RWPE2 (cell line): Measurements from ENCODE around the gene TMEM145.

Experiments
- ATAC-seq: fragments of 200-7000 bp; cut with Tn5 transposase; 3 replicates; pipeline ENCODE4 v1.9.1; 2021; ENCODE audit warnings: low read depth
- DNase-seq: peaks from one replicate; pipeline ENCODE4 v3.0.0-alpha.2; 2020; ENCODE audit warnings: low spot score
- H3K27ac ChIP-seq: fragments of 450-650 bp; 2 replicates; pipeline ENCODE4 v1.5.1; 2017; ENCODE audit warnings: mild to moderate bottlenecking; ENCODE audit not compliant: poor library complexity, severe bottlenecking
- H3K27me3 ChIP-seq: fragments of 250-450 bp; sonication (Bioruptor Pico); 2 replicates; pipeline ENCODE4 v1.5.1; 2021; ENCODE audit warnings: mild to moderate bottlenecking, moderate library complexity; ENCODE audit not compliant: insufficient read depth, poor library complexity, severe bottlenecking
- H3K36me3 ChIP-seq: fragments of 250-450 bp; sonication (Bioruptor Pico); 2 replicates; pipeline ENCODE4 v1.5.1; 2020; ENCODE audit warnings: low read depth, mild to moderate bottlenecking, moderate library complexity
- H3K4me1 ChIP-seq: fragments of 250-450 bp; sonication (Bioruptor Pico); 2 replicates; pipeline ENCODE4 v1.5.1; 2021; ENCODE audit warnings: mild to moderate bottlenecking, moderate library complexity; ENCODE audit not compliant: insufficient read depth, poor library complexity, severe bottlenecking
- H3K4me3 ChIP-seq: fragments of 250-450 bp; sonication (Bioruptor Pico); 2 replicates; pipeline ENCODE4 v1.5.1; 2021; ENCODE audit warnings: mild to moderate bottlenecking, moderate library complexity; ENCODE audit not compliant: severe bottlenecking
- H3K9me3 ChIP-seq: fragments of 250-450 bp; sonication (Bioruptor Pico); 2 replicates; pipeline ENCODE4 v1.5.1; 2021; ENCODE audit warnings: mild to moderate bottlenecking, moderate library complexity; ENCODE audit not compliant: severe bottlenecking
- CTCF ChIP-seq: fragments of 450-650 bp; IDR thresholded peaks from one replicate; pipeline ENCODE4 v1.5.1; 2017; ENCODE audit warnings: mild to moderate bottlenecking, moderate library complexity; ENCODE audit not compliant: poor library complexity, severe bottlenecking

TMEM145 gene

GRCh38 chr19:42274065-42274682 is 38.9 kb upstream of the TMEM145 start:
- Histone ChIP-seq H3K36me3 (peaks cover 33% of the 10 kb centered on the region), H3K9me3 (no peaks in the 10 kb centered on the region), H3K27ac (no peak overlapping the region), H3K4me1 (peaks cover 32% of the 10 kb centered on the region), H3K4me3 (no peak overlapping the region), H3K27me3 (no peaks in the 10 kb centered on the region)
- TF ChIP-seq CTCF = no peak
- DNase-seq (peak; percentile 62), ATAC-seq (no peak)

- no peaks in the 10 kb centered on the region for H3K9me3 ChIP-seq
- H3K4me3 ChIP-seq = no peak overlapping the region
- no peak for ATAC-seq
- H3K4me1 ChIP-seq = peaks cover 36% of the 10 kb centered on the region
- no peak for DNase-seq
- H3K36me3 ChIP-seq = peaks cover 33% of the 10 kb centered on the region
- H3K27me3 ChIP-seq = no peaks in the 10 kb centered on the region
- peak overlapping the region; percentile 97 for H3K27ac ChIP-seq
- no peak for TF ChIP-seq CTCF
These were observed 38.0 kb upstream of the TMEM145 start for GRCh38 chr19:42275103-42275502.

- TF ChIP-seq CTCF = no peak
- ATAC-seq = no peak
- Histone ChIP-seq H3K27ac (peak overlapping the region; percentile 97), H3K9me3 (no peaks in the 10 kb centered on the region), H3K36me3 (peaks cover 33% of the 10 kb centered on the region), H3K4me1 (peaks cover 36% of the 10 kb centered on the region), H3K4me3 (no peak overlapping the region), H3K27me3 (no peaks in the 10 kb centered on the region)
- DNase-seq = no peak
These were observed 37.6 kb upstream of the TMEM145 start for GRCh38 chr19:42275517-42275916.

- Histone ChIP-seq H3K27ac (peak overlapping the region; percentile 97), H3K27me3 (no peaks in the 10 kb centered on the region), H3K4me3 (no peak overlapping the region), H3K4me1 (peaks cover 33% of the 10 kb centered on the region), H3K36me3 (peaks cover 33% of the 10 kb centered on the region), H3K9me3 (no peaks in the 10 kb centered on the region)
- ATAC-seq (no peak), DNase-seq (no peak)
- no peak for TF ChIP-seq CTCF
These were observed 36.8 kb upstream of the TMEM145 start for GRCh38 chr19:42276284-42276683.

- TF ChIP-seq CTCF = no peak
- Histone ChIP-seq H3K27ac (peak overlapping the region; percentile 97), H3K4me3 (no peak overlapping the region), H3K4me1 (peaks cover 35% of the 10 kb centered on the region), H3K27me3 (no peaks in the 10 kb centered on the region), H3K9me3 (no peaks in the 10 kb centered on the region), H3K36me3 (peaks cover 33% of the 10 kb centered on the region)
- ATAC-seq (no peak), DNase-seq (no peak)
These were observed 36.3 kb upstream of the TMEM145 start for GRCh38 chr19:42276821-42277220.
